Stimulated activated CD4-positive, alpha-beta T cell treated with anti-CD3 and anti-CD28 coated beads, Interleukin-2, amount 100 ng/mL, for 4 hours (primary cell): ENCODE measurements around the gene ZDHHC9.

Source experiments
- DNase-seq: peaks from one replicate; pipeline ENCODE4 v3.0.0-alpha.2; 2020; ENCODE audit warnings: low read depth

Gene ZDHHC9

GRCh38 chrX:129823115-129823514 is 20.6 kb downstream of the ZDHHC9 start:
- peak; percentile 36 for DNase-seq

- DNase-seq: no peak
Observed at GRCh38 chrX:129818123-129818522, 25.6 kb downstream of the ZDHHC9 start.

- DNase-seq: no peak
Observed at GRCh38 chrX:129813662-129814368, 29.9 kb downstream of the ZDHHC9 start.

- DNase-seq: no peak
Observed at GRCh38 chrX:129808829-129809796, 34.6 kb downstream of the ZDHHC9 start.

- DNase-seq: no peak
Observed at GRCh38 chrX:129808158-129808828, 35.4 kb downstream of the ZDHHC9 start.

- DNase-seq: no peak
Observed at GRCh38 chrX:129804806-129805205, 38.9 kb downstream of the ZDHHC9 start.

- DNase-seq: no peak
Observed at GRCh38 chrX:129802863-129803262, 40.8 kb downstream of the ZDHHC9 start.

GRCh38 chrX:129800186-129800585 is 43.5 kb downstream of the ZDHHC9 start:
- DNase-seq: no peak

- peak; percentile 24 for DNase-seq
Observed at GRCh38 chrX:129798888-129799287, 44.8 kb downstream of the ZDHHC9 start.

GRCh38 chrX:129798456-129798855 is 45.2 kb downstream of the ZDHHC9 start:
- DNase-seq: no peak

- DNase-seq: no peak
Observed at GRCh38 chrX:129797251-129797906, 46.3 kb downstream of the ZDHHC9 start.

- no peak for DNase-seq
Observed at GRCh38 chrX:129795584-129795983, 48.1 kb downstream of the ZDHHC9 start.

GRCh38 chrX:129793604-129794191 is 50.0 kb downstream of the ZDHHC9 start:
- no peak for DNase-seq

GRCh38 chrX:129792586-129793291 is 50.9 kb downstream of the ZDHHC9 start:
- no peak for DNase-seq

- no peak for DNase-seq
Observed at GRCh38 chrX:129791961-129792570, 51.6 kb downstream of the ZDHHC9 start.

GRCh38 chrX:129791336-129791735 is 52.4 kb downstream of the ZDHHC9 start:
- DNase-seq: no peak

- DNase-seq: no peak
Observed at GRCh38 chrX:129790808-129791207, 52.9 kb downstream of the ZDHHC9 start.

- no peak for DNase-seq
Observed at GRCh38 chrX:129790146-129790545, 53.5 kb downstream of the ZDHHC9 start.

- no peak for DNase-seq
Observed at GRCh38 chrX:129788527-129788926, 55.2 kb downstream of the ZDHHC9 start.

- DNase-seq: no peak
Observed at GRCh38 chrX:129787336-129788055, 56.2 kb downstream of the ZDHHC9 start.
